Stomach (tissue), 9 donors: ENCODE measurements around the gene PLA2G4B. TPM values are rescaled to one million over a fixed set of nuclear protein-coding genes. Genes with fewer than 3 reads are reported as not detected.
A peak's percentile ranks its signal among the peaks of the same experiment; 100 is the strongest.

Experiments used
- DNase-seq, 2 donors: peaks; one replicate each; pipeline versions ENCODE4 v3.0.0 to v3.0.0-alpha.2; 2013 to 2019
- H3K27ac ChIP-seq, 5 donors: fragments of 200-600 bp in 4 of 5; sonication (generic) in 4 of 5; one replicate each; pipeline ENCODE4 v1.5.1; 2013 to 2019; ENCODE audit warnings: mild to moderate bottlenecking in 1 of 5, moderate library complexity in 1 of 5
- H3K27me3 ChIP-seq, 3 donors: fragments of 200-600 bp; sonication (generic); one replicate each; pipeline ENCODE4 v1.5.1; 2017 to 2019; ENCODE audit warnings: mixed run types in 1 of 3
- H3K36me3 ChIP-seq, 4 donors: fragments of 200-600 bp; sonication (generic); 1 replicate in 3 of 4; 2 replicates in 1 of 4; pipeline ENCODE4 v1.5.1; 2016 to 2019
- H3K4me1 ChIP-seq, 4 donors: fragments of 200-600 bp; sonication (generic); one replicate each; pipeline ENCODE4 v1.5.1; 2016 to 2019
- H3K4me3 ChIP-seq, 4 donors: fragments of 200-600 bp; sonication (generic) in 3 of 4; one replicate each; pipeline ENCODE4 v1.5.1; 2016 to 2019; ENCODE audit warnings: mild to moderate bottlenecking in 1 of 4
- H3K9me3 ChIP-seq, 4 donors: fragments of 200-600 bp; sonication (generic); one replicate each; pipeline ENCODE4 v1.5.1; 2016 to 2019
- EP300 ChIP-seq: sonication (generic); formaldehyde crosslinking; IDR thresholded peaks from one replicate; pipeline ENCODE4 v1.6.1; 2017; ENCODE audit warnings: antibody characterized with exemption
- POLR2A ChIP-seq, 4 donors: fragments of 450-650 bp; IDR thresholded peaks; one replicate each; pipeline ENCODE4 v1.6.1; 2016; ENCODE audit warnings: antibody characterized with exemption in 4 of 4, control low read depth in 2 of 4, mild to moderate bottlenecking in 1 of 4, moderate library complexity in 1 of 4
- POLR2AphosphoS5 ChIP-seq, 3 donors: sonication (generic); formaldehyde crosslinking; IDR thresholded peaks; one replicate each; pipeline ENCODE4 v1.6.1; 2016; ENCODE audit warnings: antibody characterized with exemption in 3 of 3
- WGBS, 5 donors: extraction: QIAGEN DNeasy Blood & Tissue Kit in 3 of 5; methylation state at CpG; one replicate each; pipeline versions ENCODE4 v1.1.5 to v1.1.7; 2013 to 2018; 5-methylcytosine and 5-hydroxymethylcytosine counted together
- intact Hi-C: fragments of 100-400 bp; cut with DNase I; formaldehyde crosslinking; loops from one replicate; pipeline ENCODE4 v1.15.1; 2023; ENCODE audit warnings: low total_unique reads
- polyA plus RNA-seq, 3 donors: library from polyadenylated mRNA; stranded (reverse); fragments of 200-250 nt; gene quantifications; one replicate each; pipeline ENCODE4 v1.2.3, GENCODE V29; 2013
- total RNA-seq, 5 donors: library from RNA; depleted of rRNA; stranded (reverse); fragments of >200 nt; gene quantifications; one replicate each; pipeline versions ENCODE4 v1.1.0 to v1.2.3, GENCODE V29; 2014 to 2016
- TF ChIP-seq, protein P1 (sequence below), 7 experiments: fragments of 450-650 bp in 4 of 7; fragments of 200-600 bp in 3 of 7; sonication (generic) in 3 of 7; IDR thresholded peaks; one replicate each; pipeline ENCODE4 v1.5.1; 2016 to 2019; ENCODE audit warnings: antibody characterized with exemption in 7 of 7, control low read depth in 2 of 7, mild to moderate bottlenecking in 1 of 7
- donor health status: healthy with polysubstance abuse.
- donor health status: Bipolar disorder and iron deficiency.
- donor health status: healthy.

Gene PLA2G4B
- total and polyA plus RNA-seq, 8 donors: 2.6 to 71.2 (median 14.0) TPM

DNA sequence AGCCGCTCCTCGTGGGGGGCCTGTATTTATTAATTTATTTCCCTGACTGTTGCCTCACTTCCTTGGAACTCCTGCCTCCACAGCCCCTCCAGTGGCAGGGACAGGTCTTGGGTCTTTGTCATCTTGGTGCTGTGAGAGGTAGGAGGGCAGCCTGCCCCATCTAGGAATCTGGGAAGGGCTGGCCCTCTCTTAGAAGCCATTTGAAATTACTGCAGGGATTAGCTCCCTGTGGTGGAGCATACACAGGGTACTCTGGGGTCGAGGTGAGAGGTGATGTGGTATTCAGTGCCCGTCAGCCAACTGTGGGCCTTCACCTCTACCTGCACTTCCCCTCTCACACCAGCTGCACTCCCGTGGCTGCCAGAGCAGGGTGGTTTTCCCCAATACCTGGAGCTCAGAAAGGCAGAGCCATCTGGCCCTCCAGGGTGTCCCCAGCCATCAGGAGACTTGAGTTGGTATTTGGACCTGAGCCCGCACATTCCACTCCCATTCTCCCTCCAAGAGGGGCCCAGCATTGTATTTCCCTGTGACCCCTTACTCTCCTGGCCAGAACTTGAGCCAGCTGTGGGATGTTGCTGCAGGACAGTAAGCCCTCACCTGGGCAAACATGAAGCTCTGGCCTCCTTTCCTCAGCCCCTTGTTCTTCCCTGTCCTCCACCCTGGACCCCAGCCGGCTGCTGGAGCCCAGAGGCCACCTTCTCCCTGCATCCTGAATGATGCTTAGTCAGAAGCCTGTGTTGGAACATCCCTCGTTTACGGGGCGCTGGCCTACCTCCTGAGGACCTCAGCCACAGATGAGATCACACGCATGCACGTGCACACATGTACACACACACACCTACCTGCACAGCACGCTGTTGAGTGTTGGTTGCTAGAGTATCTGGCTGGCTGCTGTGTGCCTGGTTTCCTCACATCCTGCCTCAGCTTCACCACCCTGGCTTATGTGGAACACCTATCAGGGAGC lies 12.8 kb upstream of the PLA2G4B start:
- no peaks in the 10 kb centered on the region for H3K27me3 ChIP-seq
- intact Hi-C loops: no loop called here
- H3K36me3 ChIP-seq: peaks cover 33 to 68% (median 54%) of the 10 kb centered on the region in 4 donors
- no peak overlapping the region for H3K4me3 ChIP-seq
- 77 to 85% (median 83%) methylated on average over 11 to 13 of the region's 13 CpGs for WGBS, 5 donors
- no peaks in the 10 kb centered on the region for H3K9me3 ChIP-seq
- H3K4me1 ChIP-seq: peaks cover 13 to 47% (median 37%) of the 10 kb centered on the region in 4 donors
- DNase-seq: no peak
- no peak for TF ChIP-seq POLR2AphosphoS5 (IDR thresholded peaks at IDR 0.05)
- TF ChIP-seq, protein P1, sequence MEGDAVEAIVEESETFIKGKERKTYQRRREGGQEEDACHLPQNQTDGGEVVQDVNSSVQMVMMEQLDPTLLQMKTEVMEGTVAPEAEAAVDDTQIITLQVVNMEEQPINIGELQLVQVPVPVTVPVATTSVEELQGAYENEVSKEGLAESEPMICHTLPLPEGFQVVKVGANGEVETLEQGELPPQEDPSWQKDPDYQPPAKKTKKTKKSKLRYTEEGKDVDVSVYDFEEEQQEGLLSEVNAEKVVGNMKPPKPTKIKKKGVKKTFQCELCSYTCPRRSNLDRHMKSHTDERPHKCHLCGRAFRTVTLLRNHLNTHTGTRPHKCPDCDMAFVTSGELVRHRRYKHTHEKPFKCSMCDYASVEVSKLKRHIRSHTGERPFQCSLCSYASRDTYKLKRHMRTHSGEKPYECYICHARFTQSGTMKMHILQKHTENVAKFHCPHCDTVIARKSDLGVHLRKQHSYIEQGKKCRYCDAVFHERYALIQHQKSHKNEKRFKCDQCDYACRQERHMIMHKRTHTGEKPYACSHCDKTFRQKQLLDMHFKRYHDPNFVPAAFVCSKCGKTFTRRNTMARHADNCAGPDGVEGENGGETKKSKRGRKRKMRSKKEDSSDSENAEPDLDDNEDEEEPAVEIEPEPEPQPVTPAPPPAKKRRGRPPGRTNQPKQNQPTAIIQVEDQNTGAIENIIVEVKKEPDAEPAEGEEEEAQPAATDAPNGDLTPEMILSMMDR (IDR thresholded peaks at IDR 0.05): no peak
- no peak overlapping the region for H3K27ac ChIP-seq

DNA sequence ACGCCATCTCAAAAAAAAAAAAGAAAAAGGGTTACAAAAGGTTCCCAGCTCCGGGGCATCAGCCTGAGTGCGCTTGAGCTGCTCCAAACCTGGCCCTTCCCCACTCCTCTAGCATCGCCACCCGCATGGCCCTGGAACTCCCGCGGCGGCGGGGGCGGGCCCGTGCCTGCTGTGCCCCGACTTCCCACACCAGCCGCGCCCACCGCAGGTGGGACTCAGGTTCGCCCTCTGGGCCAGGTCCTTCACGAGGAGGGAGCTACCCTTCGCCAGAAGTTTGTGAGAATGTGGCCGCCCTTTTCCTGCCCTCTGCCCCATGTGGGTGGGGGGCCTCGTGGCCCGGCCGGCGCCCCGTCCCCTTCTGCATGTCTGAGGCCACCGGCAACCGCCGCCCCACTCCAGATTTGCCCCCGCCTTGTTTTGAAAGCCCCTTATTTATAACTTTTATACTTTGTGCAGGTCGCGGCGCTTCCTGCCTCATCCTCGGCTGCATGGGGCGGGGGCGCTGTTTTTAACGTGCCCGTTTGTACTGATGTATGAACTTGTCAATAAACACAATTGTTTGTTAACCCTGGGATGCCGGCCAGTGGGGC lies 11.3 kb upstream of the PLA2G4B start:
- Histone ChIP-seq H3K9me3 (no peaks in the 10 kb centered on the region), H3K27me3 (no peaks in the 10 kb centered on the region), H3K4me3 (peak overlapping the region; percentile 63 to 85 (median 80)), H3K27ac (peak overlapping the region in 4 of 5 donors; percentile 87 to 92 (median 90)), H3K4me1 (peaks cover 13 to 45% (median 40%) of the 10 kb centered on the region in 4 donors), H3K36me3 (peaks cover 26 to 68% (median 50%) of the 10 kb centered on the region in 4 donors)
- 2 to 6% (median 4%) methylated on average over 27 to 37 of the region's 37 CpGs for WGBS, 5 donors
- TF ChIP-seq, protein P1 (IDR thresholded peaks at IDR 0.05): no peak
- TF ChIP-seq POLR2AphosphoS5 (IDR thresholded peaks at IDR 0.05) (no peak), EP300 (no peak), POLR2A (IDR thresholded peaks at IDR 0.05) (no peak)
- peak; percentile 34 to 69 for DNase-seq
- intact Hi-C loops: no loop called here

DNA sequence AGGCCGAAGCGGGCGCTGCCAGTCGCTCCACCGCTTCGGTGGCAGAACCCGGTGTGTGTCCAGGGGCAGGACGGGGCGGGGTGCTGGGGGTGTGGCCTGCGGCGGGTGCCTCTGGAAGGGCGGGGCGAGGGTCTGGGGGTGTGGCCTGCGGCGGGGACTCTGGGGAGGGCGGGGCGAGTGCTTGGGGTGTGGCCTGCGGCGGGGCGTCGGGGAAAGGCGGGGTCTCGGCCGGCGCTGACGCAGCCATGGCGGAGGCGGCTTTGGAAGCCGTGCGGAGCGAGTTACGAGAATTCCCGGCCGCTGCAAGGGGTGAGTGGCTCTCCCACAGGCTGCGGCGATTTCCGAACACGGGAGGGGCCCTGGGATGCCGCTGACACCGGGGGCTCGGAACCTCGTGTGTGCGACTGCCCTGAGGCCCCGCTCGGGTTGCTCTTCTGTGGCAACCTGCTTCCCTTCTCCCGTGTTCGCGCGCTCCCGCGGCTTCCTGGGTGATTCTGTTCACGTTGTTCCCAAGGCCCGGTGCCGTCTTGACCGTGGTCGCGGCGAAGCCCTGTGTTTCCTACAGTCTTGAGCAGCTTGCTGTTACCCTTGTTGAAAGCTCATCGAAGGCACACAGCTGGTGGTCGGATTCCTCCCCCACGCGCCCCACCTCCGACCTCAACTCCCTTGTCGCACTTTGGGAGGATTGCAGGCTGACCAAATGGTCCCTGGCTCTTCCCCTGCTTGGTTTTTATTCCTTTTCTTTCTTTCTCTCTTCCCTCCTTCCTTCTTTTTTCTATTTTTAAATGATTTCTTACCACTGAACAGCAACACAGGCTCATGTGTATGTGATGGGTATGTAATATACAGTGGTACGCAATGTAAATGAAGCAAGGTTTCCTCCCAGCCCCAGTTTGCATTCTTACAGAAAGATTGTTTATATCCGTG lies 10.5 kb upstream of the PLA2G4B start, which contains the start of gene JMJD7:
JMJD7 (plus strand) TSS at position 213 of the 927 bp plus-strand sequence; CDS start at position 246, 33 bp downstream.
- TF ChIP-seq POLR2A (IDR thresholded peaks at IDR 0.05) (peak in 1 of 4 donors; percentile 65), EP300 (no peak), POLR2AphosphoS5 (IDR thresholded peaks at IDR 0.05) (peak; percentile 20 to 86 (median 85))
- TF ChIP-seq, protein P1 (IDR thresholded peaks at IDR 0.05): no peak
- Histone ChIP-seq H3K4me1 (peaks cover 13 to 52% (median 43%) of the 10 kb centered on the region in 4 donors), H3K4me3 (peak within 1 kb of the TSS; percentile 63 to 85 (median 80)), H3K9me3 (no peaks in the 10 kb centered on the region), H3K27ac (peak within 1 kb of the TSS; percentile 81 to 92 (median 88)), H3K27me3 (no peaks in the 10 kb centered on the region), H3K36me3 (peaks cover 19 to 64% (median 47%) of the 10 kb centered on the region in 4 donors)
- WGBS, 5 donors: 0 to 1% (median 0%) methylated on average over 45 to 66 of the region's 66 CpGs
- peak; percentile 95 to 98 for DNase-seq
- intact Hi-C loops: no loop called here
